ENCODE results near the gene ANKRD29. TPM values are rescaled to one million over a fixed set of nuclear protein-coding genes. Genes with fewer than 3 reads are reported as not detected.

Gene ANKRD29
- total RNA-seq, 5 donors from 2014 or later (not counting 1 experiment from before 2014, with no cell fraction given), result 0.23 to 0.48 (median 0.32) TPM; not detected in 1

GRCh38 chr18:23701017-23701416 is 38.3 kb upstream of the ANKRD29 start:
- Mint-ChIP-seq H3K27me3 (peaks cover 21 to 32% of the 10 kb centered on the region in 2 donors), H3K9me3 (no peaks in the 10 kb centered on the region), H3K4me1 (no peaks in the 10 kb centered on the region), H3K4me3 (no peak overlapping the region), H3K27ac (no peak overlapping the region), H3K36me3 (no peaks in the 10 kb centered on the region)
- POLR2A ChIA-PET, result no interaction called here
- H3K4me3 ChIP-seq (ENCODE audit: control insufficient read depth in 1 of 2, extremely low read depth in 1 of 2, low read length in 1 of 2), result no peak overlapping the region
- H3K4me1 ChIP-seq (ENCODE audit: control insufficient read depth in 1 of 2, extremely low read depth in 1 of 2, insufficient read depth in 2 of 2, low read length in 2 of 2), result peaks cover 0 to 8% of the 10 kb centered on the region in 2 experiments
- WGBS (ENCODE audit: insufficient coverage), result 100% methylated on average over 1 of the region's 2 CpGs
- ATAC-seq (replicated peaks in 1 of 4) (no peak), DNase-seq (no peak)
- CTCF ChIA-PET, result interaction anchor here in 1 of 2 donors (3.6 kb wide), 1 partner anchor 77 kb away, joined by 41 read pairs; no protein-coding TSS in a partner anchor
- H3K27ac ChIP-seq (ENCODE audit: low read length), result no peak overlapping the region
- no peaks in the 10 kb centered on the region for H3K36me3 ChIP-seq (ENCODE audit: control insufficient read depth in 2 of 2, extremely low read depth in 1 of 2, insufficient read depth in 1 of 2, low read length in 1 of 2)
- no peaks in the 10 kb centered on the region for H3K9me3 ChIP-seq
- H3K27me3 ChIP-seq (replicated peaks in 1 of 2; ENCODE audit: control insufficient read depth in 2 of 2, extremely low read depth in 1 of 2, insufficient read depth in 2 of 2, low read length in 1 of 2), result peaks cover 0 to 8% of the 10 kb centered on the region in 2 experiments

GRCh38 chr18:23694637-23695430 is 32.1 kb upstream of the ANKRD29 start:
- Histone ChIP-seq H3K4me1 (ENCODE audit: control insufficient read depth in 1 of 2, extremely low read depth in 1 of 2, insufficient read depth in 2 of 2, low read length in 2 of 2) (peaks cover 0 to 7% of the 10 kb centered on the region in 2 experiments), H3K4me3 (ENCODE audit: control insufficient read depth in 1 of 2, extremely low read depth in 1 of 2, low read length in 1 of 2) (no peak overlapping the region), H3K27me3 (replicated peaks in 1 of 2; ENCODE audit: control insufficient read depth in 2 of 2, extremely low read depth in 1 of 2, insufficient read depth in 2 of 2, low read length in 1 of 2) (peaks cover 0 to 16% of the 10 kb centered on the region in 2 experiments), H3K9me3 (no peaks in the 10 kb centered on the region), H3K36me3 (ENCODE audit: control insufficient read depth in 2 of 2, extremely low read depth in 1 of 2, insufficient read depth in 1 of 2, low read length in 1 of 2) (no peaks in the 10 kb centered on the region), H3K27ac (ENCODE audit: low read length) (no peak overlapping the region)
- no peak for DNase-seq
- H3K4me1 Mint-ChIP-seq, result peaks cover 0 to 5% (median 5%) of the 10 kb centered on the region in 3 donors
- no peak overlapping the region for H3K4me3 Mint-ChIP-seq
- H3K36me3 Mint-ChIP-seq, result no peaks in the 10 kb centered on the region
- POLR2A ChIA-PET, result no interaction called here
- H3K27ac Mint-ChIP-seq, result no peak overlapping the region
- H3K27me3 Mint-ChIP-seq, result peaks cover 0 to 13% of the 10 kb centered on the region in 2 donors
- H3K9me3 Mint-ChIP-seq, result no peaks in the 10 kb centered on the region
- no peak for ATAC-seq (replicated peaks in 1 of 4)
- CTCF ChIA-PET, result interaction anchor here in 1 of 2 donors (0.6 to 1.4 kb wide), 2 partner anchors 8 to 57 kb away, joined by 3 to 5 read pairs; no protein-coding TSS in a partner anchor
- 77% methylated on average over 4 of the region's 4 CpGs for WGBS (ENCODE audit: insufficient coverage)

GRCh38 chr18:23693846-23694245 is 31.1 kb upstream of the ANKRD29 start:
- Histone ChIP-seq H3K4me3 (ENCODE audit: control insufficient read depth in 1 of 2, extremely low read depth in 1 of 2, low read length in 1 of 2) (no peak overlapping the region), H3K36me3 (ENCODE audit: control insufficient read depth in 2 of 2, extremely low read depth in 1 of 2, insufficient read depth in 1 of 2, low read length in 1 of 2) (no peaks in the 10 kb centered on the region), H3K9me3 (no peaks in the 10 kb centered on the region), H3K4me1 (ENCODE audit: control insufficient read depth in 1 of 2, extremely low read depth in 1 of 2, insufficient read depth in 2 of 2, low read length in 2 of 2) (peaks cover 0 to 16% of the 10 kb centered on the region in 2 experiments), H3K27me3 (replicated peaks in 1 of 2; ENCODE audit: control insufficient read depth in 2 of 2, extremely low read depth in 1 of 2, insufficient read depth in 2 of 2, low read length in 1 of 2) (peaks cover 0 to 23% of the 10 kb centered on the region in 2 experiments), H3K27ac (ENCODE audit: low read length) (no peak overlapping the region)
- H3K27ac Mint-ChIP-seq, result no peak overlapping the region
- no peak for DNase-seq
- no peaks in the 10 kb centered on the region for H3K36me3 Mint-ChIP-seq
- 86% methylated on average over 1 of the region's 2 CpGs for WGBS (ENCODE audit: insufficient coverage)
- POLR2A ChIA-PET, result no interaction called here
- H3K4me3 Mint-ChIP-seq, result no peak overlapping the region
- peaks cover 3 to 9% (median 7%) of the 10 kb centered on the region in 3 donors for H3K4me1 Mint-ChIP-seq
- ATAC-seq (replicated peaks in 1 of 4), result no peak
- CTCF ChIA-PET, result interaction anchor here (1.2 to 1.4 kb wide), 2 partner anchors 9 kb away, joined by 5 read pairs; no protein-coding TSS in a partner anchor
- no peaks in the 10 kb centered on the region for H3K9me3 Mint-ChIP-seq
- H3K27me3 Mint-ChIP-seq, result peaks cover 2 to 16% of the 10 kb centered on the region in 2 donors

GRCh38 chr18:23690505-23691068 is 27.9 kb upstream of the ANKRD29 start:
- peak overlapping the region; percentile 34 to 46 (median 36) for H3K4me3 Mint-ChIP-seq
- Histone ChIP-seq H3K4me1 (ENCODE audit: control insufficient read depth in 1 of 2, extremely low read depth in 1 of 2, insufficient read depth in 2 of 2, low read length in 2 of 2) (peaks cover 3 to 19% of the 10 kb centered on the region in 2 experiments), H3K4me3 (ENCODE audit: control insufficient read depth in 1 of 2, extremely low read depth in 1 of 2, low read length in 1 of 2) (peak overlapping the region in 1 of 2 donors; percentile 77), H3K27me3 (replicated peaks in 1 of 2; ENCODE audit: control insufficient read depth in 2 of 2, extremely low read depth in 1 of 2, insufficient read depth in 2 of 2, low read length in 1 of 2) (peaks cover 0 to 36% of the 10 kb centered on the region in 2 experiments), H3K27ac (ENCODE audit: low read length) (no peak overlapping the region), H3K36me3 (ENCODE audit: control insufficient read depth in 2 of 2, extremely low read depth in 1 of 2, insufficient read depth in 1 of 2, low read length in 1 of 2) (no peaks in the 10 kb centered on the region), H3K9me3 (no peaks in the 10 kb centered on the region)
- H3K27ac Mint-ChIP-seq, result no peak overlapping the region
- ChIA-PET CTCF (interaction anchor here (0.6 to 1.0 kb wide), 2 partner anchors 10 to 15 kb away, joined by 3 read pairs; no protein-coding TSS in a partner anchor), POLR2A (no interaction called here)
- H3K27me3 Mint-ChIP-seq, result peaks cover 22 to 43% of the 10 kb centered on the region in 2 donors
- ATAC-seq (replicated peaks in 1 of 4), result no peak
- 83% methylated on average over 14 of the region's 21 CpGs for WGBS (ENCODE audit: insufficient coverage)
- no peaks in the 10 kb centered on the region for H3K36me3 Mint-ChIP-seq
- DNase-seq, result no peak
- peaks cover 11% of the 10 kb centered on the region in 3 donors for H3K4me1 Mint-ChIP-seq
- no peaks in the 10 kb centered on the region for H3K9me3 Mint-ChIP-seq

- peak overlapping the region; percentile 19 to 77 for H3K4me3 ChIP-seq (ENCODE audit: control insufficient read depth in 1 of 2, extremely low read depth in 1 of 2, low read length in 1 of 2)
- ATAC-seq (replicated peaks in 1 of 4) (peak; percentile 44 to 60 (median 49)), DNase-seq (peak in 7 of 35 experiments; percentile 1 to 11 (median 6))
- no peak overlapping the region for H3K27ac Mint-ChIP-seq
- H3K36me3 Mint-ChIP-seq, result no peaks in the 10 kb centered on the region
- peaks cover 3 to 19% of the 10 kb centered on the region in 2 experiments for H3K4me1 ChIP-seq (ENCODE audit: control insufficient read depth in 1 of 2, extremely low read depth in 1 of 2, insufficient read depth in 2 of 2, low read length in 2 of 2)
- WGBS (ENCODE audit: insufficient coverage), result 3% methylated on average over 72 of the region's 85 CpGs
- peaks cover 11% of the 10 kb centered on the region in 3 donors for H3K4me1 Mint-ChIP-seq
- ChIA-PET CTCF (no interaction called here), POLR2A (no interaction called here)
- no peaks in the 10 kb centered on the region for H3K9me3 ChIP-seq
- no peak overlapping the region for H3K27ac ChIP-seq (ENCODE audit: low read length)
- H3K4me3 Mint-ChIP-seq, result peak overlapping the region; percentile 34 to 74 (median 36)
- peaks cover 0 to 39% of the 10 kb centered on the region in 2 experiments for H3K27me3 ChIP-seq (replicated peaks in 1 of 2; ENCODE audit: control insufficient read depth in 2 of 2, extremely low read depth in 1 of 2, insufficient read depth in 2 of 2, low read length in 1 of 2)
- no peaks in the 10 kb centered on the region for H3K36me3 ChIP-seq (ENCODE audit: control insufficient read depth in 2 of 2, extremely low read depth in 1 of 2, insufficient read depth in 1 of 2, low read length in 1 of 2)
- H3K27me3 Mint-ChIP-seq, result peaks cover 22 to 46% of the 10 kb centered on the region in 2 donors
- H3K9me3 Mint-ChIP-seq, result no peaks in the 10 kb centered on the region
These were observed 27.1 kb upstream of the ANKRD29 start for GRCh38 chr18:23689616-23690504.

Data from T-cell (primary cell).